ENCODE data around the gene MTUS2.

DNA sequence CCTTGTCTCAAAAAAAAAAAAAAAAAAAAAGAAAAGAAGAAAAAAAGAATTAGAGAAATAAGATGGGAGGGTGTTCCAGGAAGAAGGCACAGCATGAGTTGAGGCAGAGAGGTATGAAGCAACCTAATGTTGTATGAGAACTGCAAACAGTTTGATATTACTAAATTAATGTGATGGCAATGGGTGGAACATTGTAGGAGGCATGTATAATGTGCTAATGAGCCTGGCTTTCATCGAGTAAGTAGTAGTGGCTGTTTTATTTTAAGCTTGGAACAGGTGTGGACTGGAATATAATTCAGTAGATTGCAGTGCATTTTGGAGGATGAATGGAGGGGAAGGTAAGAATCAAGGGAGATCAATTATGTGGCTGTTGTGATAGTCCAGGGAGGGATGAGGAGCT lies 156.1 kb downstream of the MTUS2 start:
- TF ChIP-seq, protein P1, sequence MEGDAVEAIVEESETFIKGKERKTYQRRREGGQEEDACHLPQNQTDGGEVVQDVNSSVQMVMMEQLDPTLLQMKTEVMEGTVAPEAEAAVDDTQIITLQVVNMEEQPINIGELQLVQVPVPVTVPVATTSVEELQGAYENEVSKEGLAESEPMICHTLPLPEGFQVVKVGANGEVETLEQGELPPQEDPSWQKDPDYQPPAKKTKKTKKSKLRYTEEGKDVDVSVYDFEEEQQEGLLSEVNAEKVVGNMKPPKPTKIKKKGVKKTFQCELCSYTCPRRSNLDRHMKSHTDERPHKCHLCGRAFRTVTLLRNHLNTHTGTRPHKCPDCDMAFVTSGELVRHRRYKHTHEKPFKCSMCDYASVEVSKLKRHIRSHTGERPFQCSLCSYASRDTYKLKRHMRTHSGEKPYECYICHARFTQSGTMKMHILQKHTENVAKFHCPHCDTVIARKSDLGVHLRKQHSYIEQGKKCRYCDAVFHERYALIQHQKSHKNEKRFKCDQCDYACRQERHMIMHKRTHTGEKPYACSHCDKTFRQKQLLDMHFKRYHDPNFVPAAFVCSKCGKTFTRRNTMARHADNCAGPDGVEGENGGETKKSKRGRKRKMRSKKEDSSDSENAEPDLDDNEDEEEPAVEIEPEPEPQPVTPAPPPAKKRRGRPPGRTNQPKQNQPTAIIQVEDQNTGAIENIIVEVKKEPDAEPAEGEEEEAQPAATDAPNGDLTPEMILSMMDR (IDR thresholded peaks at IDR 0.05): no peak
- TF ChIP-seq POLR2A (IDR thresholded peaks at IDR 0.05) (no peak), EP300 (IDR thresholded peaks at IDR 0.05; ENCODE audit: low read depth) (no peak)
